Activated T-cell treated with anti-CD3 and anti-CD28 coated beads, Interleukin-2, amount 50 U/mL, for 72 hours (primary cell): ENCODE data around the gene NCK2. TPM values are rescaled to one million over a fixed set of nuclear protein-coding genes. Genes with fewer than 3 reads are reported as not detected.
A peak's percentile ranks its signal among the peaks of the same experiment; 100 is the strongest.

Source experiments
- ATAC-seq, 2 donors: fragments of 150-1000 bp; cut with Tn5 transposase; replicated peaks in 1 of 2; 2 replicates each; pipeline ENCODE4 v1.10.0; 2021; ENCODE audit warnings: moderate library complexity in 2 of 2, mild to moderate bottlenecking in 1 of 2
- DNase-seq, 2 donors: peaks; one replicate each; pipeline ENCODE4 v3.0.0; 2021 to 2022; ENCODE audit warnings: mixed read lengths in 1 of 2
- H3K27ac Mint-ChIP-seq: one replicate; pipeline ENCODE4 v1.8.0; 2022; ENCODE audit warnings: mild to moderate bottlenecking, moderate library complexity, mixed read lengths
- H3K27me3 Mint-ChIP-seq: one replicate; pipeline ENCODE4 v1.8.0; 2022; ENCODE audit warnings: low read depth, mixed read lengths
- H3K36me3 Mint-ChIP-seq, 2 donors: one replicate each; pipeline ENCODE4 v1.8.0; 2022; ENCODE audit warnings: mixed read lengths in 2 of 2, mild to moderate bottlenecking in 1 of 2; ENCODE audit not compliant: insufficient read depth in 2 of 2
- H3K4me1 Mint-ChIP-seq: one replicate; pipeline ENCODE4 v1.8.0; 2022; ENCODE audit warnings: low read depth, mixed read lengths
- H3K4me3 Mint-ChIP-seq, 2 donors: one replicate each; pipeline ENCODE4 v1.8.0; 2022; ENCODE audit warnings: mild to moderate bottlenecking in 2 of 2, mixed read lengths in 2 of 2, moderate library complexity in 2 of 2
- H3K9me3 Mint-ChIP-seq, 2 donors: one replicate each; pipeline ENCODE4 v1.8.0; 2022; ENCODE audit warnings: mixed read lengths in 2 of 2
- total RNA-seq, 2 donors: library from RNA; stranded (reverse); gene quantifications; one replicate each; pipeline ENCODE4 v1.2.3, GENCODE V29; 2022

Gene NCK2
- total RNA-seq, 2 donors from 2014 or later = 159 to 161 TPM

- H3K9me3 Mint-ChIP-seq = peaks cover 0 to 2% of the 10 kb centered on the region in 2 donors
- peak overlapping the region; percentile 67 to 85 for H3K4me3 Mint-ChIP-seq
- H3K36me3 Mint-ChIP-seq = peaks cover 16 to 45% of the 10 kb centered on the region in 2 donors
These were observed 59.6 kb downstream of the NCK2 start for GRCh38 chr2:105804266-105804665.

DNA sequence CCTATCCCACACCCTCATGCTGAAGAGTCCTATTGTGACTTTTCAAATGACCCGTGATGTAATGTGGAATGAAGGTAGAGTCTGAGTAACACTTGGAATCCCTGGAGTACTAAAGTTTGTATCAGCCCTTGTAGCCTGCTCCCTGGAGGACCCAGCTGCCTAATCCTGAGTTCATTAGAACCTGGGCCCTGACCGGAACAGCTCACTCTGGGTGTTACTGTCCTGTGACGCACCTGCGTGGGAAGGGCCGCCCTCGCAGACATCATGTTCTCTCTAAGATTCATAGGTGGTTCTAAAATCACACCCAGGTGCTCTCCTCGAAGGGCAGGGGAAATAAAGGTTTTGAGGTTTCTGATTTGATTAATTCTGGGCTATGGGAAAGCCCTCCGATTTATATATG, 62.3 kb downstream of the NCK2 start:
- DNase-seq (peak; percentile 43 to 68), ATAC-seq (peak in 1 of 2 donors; percentile 24)
- H3K4me3 Mint-ChIP-seq = peak overlapping the region; percentile 20 to 76
- H3K36me3 Mint-ChIP-seq = peaks cover 16 to 46% of the 10 kb centered on the region in 2 donors
- no peaks in the 10 kb centered on the region for H3K27me3 Mint-ChIP-seq
- peaks cover 5 to 6% of the 10 kb centered on the region in 2 donors for H3K9me3 Mint-ChIP-seq
- peaks cover 100% of the 10 kb centered on the region for H3K4me1 Mint-ChIP-seq
- H3K27ac Mint-ChIP-seq = peak overlapping the region; percentile 93

More at GRCh38 chr2:105804266-105804665, 59.6 kb downstream of the NCK2 start:
- DNase-seq = no peak
- peak overlapping the region; percentile 97 for H3K27ac Mint-ChIP-seq
- H3K4me1 Mint-ChIP-seq = peaks cover 100% of the 10 kb centered on the region
- ATAC-seq = no peak
- H3K27me3 Mint-ChIP-seq = no peaks in the 10 kb centered on the region

GRCh38 chr2:105808423-105809096, 63.8 kb downstream of the NCK2 start:
- DNase-seq = no peak
- Mint-ChIP-seq H3K27ac (peak overlapping the region; percentile 96), H3K4me3 (peak overlapping the region; percentile 33 to 84), H3K27me3 (no peaks in the 10 kb centered on the region), H3K9me3 (peaks cover 5 to 6% of the 10 kb centered on the region in 2 donors), H3K36me3 (peaks cover 16 to 40% of the 10 kb centered on the region in 2 donors), H3K4me1 (peaks cover 98% of the 10 kb centered on the region)
- ATAC-seq = no peak

GRCh38 chr2:105809097-105809473, 64.4 kb downstream of the NCK2 start:
- Mint-ChIP-seq H3K27me3 (no peaks in the 10 kb centered on the region), H3K4me3 (peak overlapping the region; percentile 70 to 84), H3K36me3 (peaks cover 16 to 36% of the 10 kb centered on the region in 2 donors), H3K4me1 (peaks cover 98% of the 10 kb centered on the region), H3K9me3 (peaks cover 5 to 6% of the 10 kb centered on the region in 2 donors), H3K27ac (peak overlapping the region; percentile 96)
- ATAC-seq = peak; percentile 90
- peak; percentile 53 to 72 for DNase-seq

GRCh38 chr2:105809723-105810122, 65.0 kb downstream of the NCK2 start:
- H3K27ac Mint-ChIP-seq = peak overlapping the region; percentile 96
- H3K27me3 Mint-ChIP-seq = no peaks in the 10 kb centered on the region
- H3K36me3 Mint-ChIP-seq = peaks cover 16 to 36% of the 10 kb centered on the region in 2 donors
- no peak for DNase-seq
- peaks cover 5 to 6% of the 10 kb centered on the region in 2 donors for H3K9me3 Mint-ChIP-seq
- peaks cover 97% of the 10 kb centered on the region for H3K4me1 Mint-ChIP-seq
- H3K4me3 Mint-ChIP-seq = peak overlapping the region; percentile 70 to 84
- no peak for ATAC-seq

DNA sequence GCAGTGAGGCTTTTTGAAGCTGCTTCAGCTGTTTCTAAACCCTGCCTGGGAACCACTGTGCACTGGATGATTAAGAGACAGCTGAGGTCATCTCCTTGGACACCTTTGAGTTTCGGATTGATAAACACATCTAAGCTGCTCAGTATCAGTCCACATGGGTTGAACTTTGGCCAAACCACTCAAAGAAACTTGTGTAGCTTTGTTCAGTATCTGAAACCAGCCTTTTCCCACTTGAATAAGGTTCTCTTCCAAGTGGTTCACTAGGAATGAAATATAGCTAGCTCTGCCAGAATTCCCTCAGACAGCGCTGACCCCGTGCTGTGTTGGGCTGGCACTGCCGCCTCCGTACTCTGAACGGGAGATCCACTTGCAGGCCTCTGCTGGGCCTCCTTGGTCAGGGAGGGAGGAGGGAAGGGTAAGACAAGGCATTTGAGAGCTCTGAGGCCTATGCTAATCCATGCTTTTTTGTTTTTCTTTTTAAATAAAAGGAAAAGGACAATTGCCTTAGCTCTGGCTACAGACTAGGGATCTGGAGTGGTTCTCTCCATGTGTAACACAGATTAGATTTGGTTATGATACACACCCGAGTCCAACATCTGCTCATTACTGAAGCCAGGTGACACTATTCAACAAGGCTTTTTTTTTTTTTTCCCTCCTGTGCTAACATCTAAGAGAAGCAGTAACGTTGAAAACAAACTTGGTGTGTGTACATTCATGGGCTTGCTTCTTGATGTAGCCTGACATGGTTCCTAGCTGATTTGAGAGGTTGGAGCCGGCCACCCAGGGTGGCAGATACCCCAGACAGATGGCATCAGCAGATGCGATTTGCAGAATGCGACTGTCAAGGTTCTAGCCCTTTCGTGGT, 67.7 kb downstream of the NCK2 start:
- peaks cover 12 to 46% of the 10 kb centered on the region in 2 donors for H3K36me3 Mint-ChIP-seq

GRCh38 chr2:105813045-105813315, 68.3 kb downstream of the NCK2 start:
- no peaks in the 10 kb centered on the region for H3K27me3 Mint-ChIP-seq
- no peak for ATAC-seq
- H3K27ac Mint-ChIP-seq = peak overlapping the region; percentile 75
- H3K4me1 Mint-ChIP-seq = peaks cover 85% of the 10 kb centered on the region
- no peak overlapping the region for H3K4me3 Mint-ChIP-seq
- H3K36me3 Mint-ChIP-seq = peaks cover 12 to 49% of the 10 kb centered on the region in 2 donors
- DNase-seq = no peak
- peaks cover 5 to 6% of the 10 kb centered on the region in 2 donors for H3K9me3 Mint-ChIP-seq

More for the DNA sequence above, 67.7 kb downstream of the NCK2 start:
- H3K27ac Mint-ChIP-seq = peak overlapping the region; percentile 83
- DNase-seq = no peak
- peaks cover 5 to 6% of the 10 kb centered on the region in 2 donors for H3K9me3 Mint-ChIP-seq
- H3K4me1 Mint-ChIP-seq = peaks cover 89% of the 10 kb centered on the region
- H3K4me3 Mint-ChIP-seq = peak overlapping the region in 1 of 2 donors; percentile 67
- ATAC-seq = peak in 1 of 2 donors; percentile 40
- H3K27me3 Mint-ChIP-seq = no peaks in the 10 kb centered on the region

- Mint-ChIP-seq H3K4me1 (peaks cover 81% of the 10 kb centered on the region), H3K4me3 (peak overlapping the region in 1 of 2 donors; percentile 14), H3K27ac (peak overlapping the region; percentile 75), H3K36me3 (peaks cover 12 to 45% of the 10 kb centered on the region in 2 donors), H3K9me3 (peaks cover 5 to 6% of the 10 kb centered on the region in 2 donors), H3K27me3 (no peaks in the 10 kb centered on the region)
- DNase-seq (no peak), ATAC-seq (no peak)
These were observed 68.7 kb downstream of the NCK2 start for GRCh38 chr2:105813405-105813804.

DNA sequence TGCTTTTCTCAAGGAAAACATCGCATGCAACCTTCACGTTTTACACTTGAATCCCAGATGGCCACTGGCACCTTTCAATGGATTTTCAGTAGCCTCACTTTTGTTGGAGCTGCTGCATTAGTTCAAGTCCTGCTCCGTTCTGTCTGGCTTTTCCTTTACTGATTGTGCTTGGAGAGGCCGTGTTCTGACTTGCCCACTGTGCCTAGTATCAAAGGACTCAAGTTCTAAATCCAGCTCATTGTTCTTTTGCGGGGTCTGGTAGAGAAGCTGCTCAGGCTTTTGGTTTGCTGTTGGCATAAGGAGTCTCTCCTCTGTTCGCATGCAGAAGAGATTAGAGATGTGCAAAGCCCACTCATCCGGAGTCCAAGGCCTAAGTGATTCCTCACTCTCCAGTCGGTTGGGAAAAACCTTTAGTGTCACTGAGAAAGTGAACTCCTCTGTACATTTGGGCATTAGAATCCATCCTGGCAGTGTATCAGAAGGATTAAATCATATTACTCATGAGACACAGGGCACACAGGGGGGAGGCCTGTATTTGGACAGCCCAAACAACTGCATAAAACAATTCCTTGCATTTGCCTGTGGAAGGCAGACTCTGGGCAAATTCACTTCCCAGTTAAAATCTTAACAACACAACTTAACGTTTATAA, 69.7 kb downstream of the NCK2 start:
- H3K4me3 Mint-ChIP-seq = no peak overlapping the region
- H3K27ac Mint-ChIP-seq = no peak overlapping the region
- no peak for ATAC-seq
- H3K4me1 Mint-ChIP-seq = peaks cover 80% of the 10 kb centered on the region
- peaks cover 8 to 41% of the 10 kb centered on the region in 2 donors for H3K36me3 Mint-ChIP-seq
- peaks cover 3 to 4% of the 10 kb centered on the region in 2 donors for H3K9me3 Mint-ChIP-seq
- no peaks in the 10 kb centered on the region for H3K27me3 Mint-ChIP-seq
- DNase-seq = no peak

DNA sequence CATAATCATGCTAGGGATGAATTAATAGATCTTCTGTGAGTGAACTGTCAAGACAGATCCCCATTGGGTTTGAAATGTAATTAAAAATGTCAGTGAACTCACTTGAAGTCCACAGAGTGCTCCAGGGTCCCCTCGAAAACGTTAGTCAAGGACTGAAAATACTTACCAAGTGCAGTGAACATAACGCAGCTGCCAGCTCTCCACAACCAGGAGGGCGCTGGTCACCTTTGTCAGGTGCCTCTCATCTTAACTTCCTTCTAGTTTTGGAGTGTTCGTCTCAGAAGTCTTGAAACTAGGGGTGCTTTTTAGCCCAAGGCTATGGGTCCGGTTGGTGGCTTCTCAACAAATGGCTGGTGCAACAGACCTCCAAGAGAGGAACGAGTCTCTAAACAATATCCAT, 70.7 kb downstream of the NCK2 start:
- DNase-seq (no peak), ATAC-seq (no peak)
- Mint-ChIP-seq H3K27me3 (no peaks in the 10 kb centered on the region), H3K36me3 (peaks cover 3 to 39% of the 10 kb centered on the region in 2 donors), H3K4me1 (peaks cover 80% of the 10 kb centered on the region), H3K4me3 (no peak overlapping the region), H3K9me3 (no peaks in the 10 kb centered on the region), H3K27ac (peak overlapping the region; percentile 32)

DNA sequence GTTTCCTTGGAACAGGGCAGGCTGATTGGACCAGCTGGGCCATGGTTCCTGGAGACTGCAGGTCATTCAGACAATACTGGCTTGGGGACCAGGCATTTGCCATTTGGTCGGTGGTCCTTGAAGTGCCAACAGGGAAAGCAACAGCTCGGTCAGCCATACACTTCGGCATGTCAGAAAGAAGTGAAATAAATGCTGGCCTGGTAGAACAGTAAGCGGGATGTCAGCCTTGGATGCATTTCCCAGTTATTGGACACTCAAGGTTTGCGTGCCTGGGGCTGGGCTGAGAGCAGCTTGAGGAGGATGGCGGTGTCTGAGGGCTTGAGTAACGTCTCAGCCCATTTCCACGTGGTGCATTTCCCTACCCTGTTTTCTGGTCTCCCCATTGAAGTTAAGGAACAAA, 75.4 kb downstream of the NCK2 start:
- Mint-ChIP-seq H3K4me3 (peak overlapping the region in 1 of 2 donors; percentile 19), H3K27me3 (no peaks in the 10 kb centered on the region), H3K9me3 (no peaks in the 10 kb centered on the region), H3K27ac (peak overlapping the region; percentile 35), H3K4me1 (peaks cover 84% of the 10 kb centered on the region), H3K36me3 (peaks cover 8 to 57% of the 10 kb centered on the region in 2 donors)
- ATAC-seq = no peak
- DNase-seq = no peak

- peaks cover 9 to 62% of the 10 kb centered on the region in 2 donors for H3K36me3 Mint-ChIP-seq
- no peaks in the 10 kb centered on the region for H3K9me3 Mint-ChIP-seq
- peak overlapping the region; percentile 39 for H3K27ac Mint-ChIP-seq
- ATAC-seq = no peak
- DNase-seq = no peak
- peak overlapping the region in 1 of 2 donors; percentile 16 for H3K4me3 Mint-ChIP-seq
- H3K27me3 Mint-ChIP-seq = no peaks in the 10 kb centered on the region
- peaks cover 81% of the 10 kb centered on the region for H3K4me1 Mint-ChIP-seq
These were observed 76.0 kb downstream of the NCK2 start for GRCh38 chr2:105820691-105821090.
